ENCODE data around the gene TLDC2.
"Not testable (repeated sequence)": the region's sequence is repeated elsewhere in the genome, so short reads cannot be mapped to it uniquely, and the experiment has no call there.

TLDC2 gene

DNA sequence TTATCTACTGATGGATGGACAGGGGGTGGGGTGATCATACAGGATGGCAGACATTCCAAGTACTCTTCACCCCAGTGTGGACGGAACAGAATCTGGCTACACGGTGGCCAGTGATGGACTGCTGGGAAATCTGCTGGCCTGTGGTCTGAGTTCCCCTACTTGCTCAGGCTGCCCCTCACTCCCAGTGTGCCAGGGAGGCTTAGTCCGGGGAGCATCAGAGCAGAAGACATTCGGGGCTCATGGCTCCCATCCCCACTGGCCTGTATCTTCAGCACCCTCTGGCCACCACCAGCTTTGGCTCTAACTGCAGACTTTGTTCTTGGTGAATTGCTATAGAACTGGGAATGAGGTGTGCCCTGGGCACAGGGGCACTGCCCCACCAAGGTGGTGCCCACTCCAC is 15.3 kb downstream of the TLDC2 start:
- Histone ChIP-seq H3K4me1 (ENCODE audit: insufficient read depth, poor library complexity, severe bottlenecking) (no peaks in the 10 kb centered on the region), H3K27me3 (ENCODE audit: insufficient read depth, poor library complexity, severe bottlenecking) (no peaks in the 10 kb centered on the region), H3K27ac (ENCODE audit: poor library complexity, severe bottlenecking) (no peak overlapping the region), H3K36me3 (ENCODE audit: low read depth) (peaks cover 13% of the 10 kb centered on the region), H3K4me3 (ENCODE audit: severe bottlenecking) (no peak overlapping the region), H3K9me3 (ENCODE audit: severe bottlenecking) (no peaks in the 10 kb centered on the region)
- DNase-seq (ENCODE audit: low spot score) (peak; percentile 71), ATAC-seq (ENCODE audit: low read depth) (no peak)
- TF ChIP-seq, protein P1, sequence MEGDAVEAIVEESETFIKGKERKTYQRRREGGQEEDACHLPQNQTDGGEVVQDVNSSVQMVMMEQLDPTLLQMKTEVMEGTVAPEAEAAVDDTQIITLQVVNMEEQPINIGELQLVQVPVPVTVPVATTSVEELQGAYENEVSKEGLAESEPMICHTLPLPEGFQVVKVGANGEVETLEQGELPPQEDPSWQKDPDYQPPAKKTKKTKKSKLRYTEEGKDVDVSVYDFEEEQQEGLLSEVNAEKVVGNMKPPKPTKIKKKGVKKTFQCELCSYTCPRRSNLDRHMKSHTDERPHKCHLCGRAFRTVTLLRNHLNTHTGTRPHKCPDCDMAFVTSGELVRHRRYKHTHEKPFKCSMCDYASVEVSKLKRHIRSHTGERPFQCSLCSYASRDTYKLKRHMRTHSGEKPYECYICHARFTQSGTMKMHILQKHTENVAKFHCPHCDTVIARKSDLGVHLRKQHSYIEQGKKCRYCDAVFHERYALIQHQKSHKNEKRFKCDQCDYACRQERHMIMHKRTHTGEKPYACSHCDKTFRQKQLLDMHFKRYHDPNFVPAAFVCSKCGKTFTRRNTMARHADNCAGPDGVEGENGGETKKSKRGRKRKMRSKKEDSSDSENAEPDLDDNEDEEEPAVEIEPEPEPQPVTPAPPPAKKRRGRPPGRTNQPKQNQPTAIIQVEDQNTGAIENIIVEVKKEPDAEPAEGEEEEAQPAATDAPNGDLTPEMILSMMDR (IDR thresholded peaks at IDR 0.05; ENCODE audit: poor library complexity, severe bottlenecking): no peak

DNA sequence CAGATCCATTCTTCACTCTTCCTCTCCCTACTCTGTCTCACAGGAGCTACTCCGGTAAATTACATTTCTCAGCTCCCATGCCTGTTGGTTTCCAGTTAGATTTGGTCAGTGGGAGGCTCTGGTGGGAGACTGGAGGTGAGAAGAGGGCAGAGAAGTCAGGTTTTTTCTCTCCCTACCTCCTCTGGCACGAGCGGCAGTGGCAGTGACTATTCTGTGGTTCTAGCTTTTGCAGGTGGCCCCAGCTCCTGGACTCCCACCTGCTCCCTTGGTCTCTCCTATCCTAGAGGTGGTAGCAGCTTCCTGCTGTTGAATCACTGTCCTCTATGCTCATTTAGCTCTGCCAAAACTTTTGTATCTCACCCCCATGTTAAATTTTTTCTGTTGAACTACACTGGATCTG is 17.9 kb downstream of the TLDC2 start:
- Histone ChIP-seq H3K27ac (ENCODE audit: poor library complexity, severe bottlenecking) (no peak overlapping the region), H3K4me3 (ENCODE audit: severe bottlenecking) (no peak overlapping the region), H3K27me3 (ENCODE audit: insufficient read depth, poor library complexity, severe bottlenecking) (no peaks in the 10 kb centered on the region), H3K36me3 (ENCODE audit: low read depth) (peaks cover 30% of the 10 kb centered on the region), H3K9me3 (ENCODE audit: severe bottlenecking) (no peaks in the 10 kb centered on the region), H3K4me1 (ENCODE audit: insufficient read depth, poor library complexity, severe bottlenecking) (no peaks in the 10 kb centered on the region)
- TF ChIP-seq, protein P1 (IDR thresholded peaks at IDR 0.05; ENCODE audit: poor library complexity, severe bottlenecking): no peak
- DNase-seq (ENCODE audit: low spot score) (peak; percentile 51), ATAC-seq (ENCODE audit: low read depth) (no peak)

DNA sequence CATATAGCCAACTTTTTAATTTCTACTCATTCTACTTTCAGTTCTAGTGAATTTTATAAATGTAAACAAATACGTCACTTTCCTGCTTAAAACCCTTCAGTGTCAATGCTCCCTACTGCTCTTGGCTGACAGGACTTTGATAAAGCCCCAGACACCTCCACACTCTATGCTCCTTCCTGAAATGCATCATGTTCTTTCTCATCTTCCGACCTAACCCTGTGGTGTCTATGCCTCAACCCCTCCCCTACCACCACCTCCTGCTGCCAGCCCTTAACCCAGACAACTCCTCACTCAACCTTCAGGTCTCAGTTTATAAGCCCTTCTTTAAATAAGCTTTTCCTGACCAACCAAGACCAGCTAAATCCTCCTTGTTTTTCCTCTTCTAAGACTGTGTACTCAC is 19.1 kb downstream of the TLDC2 start:
- Histone ChIP-seq H3K9me3 (ENCODE audit: severe bottlenecking) (no peaks in the 10 kb centered on the region), H3K27ac (ENCODE audit: poor library complexity, severe bottlenecking) (no peak overlapping the region), H3K27me3 (ENCODE audit: insufficient read depth, poor library complexity, severe bottlenecking) (no peaks in the 10 kb centered on the region), H3K4me1 (ENCODE audit: insufficient read depth, poor library complexity, severe bottlenecking) (no peaks in the 10 kb centered on the region), H3K36me3 (ENCODE audit: low read depth) (peaks cover 26% of the 10 kb centered on the region), H3K4me3 (ENCODE audit: severe bottlenecking) (no peak overlapping the region)
- peak; percentile 32 for DNase-seq (ENCODE audit: low spot score)
- ATAC-seq (ENCODE audit: low read depth): no peak
- TF ChIP-seq, protein P1 (IDR thresholded peaks at IDR 0.05; ENCODE audit: poor library complexity, severe bottlenecking): no peak

DNA sequence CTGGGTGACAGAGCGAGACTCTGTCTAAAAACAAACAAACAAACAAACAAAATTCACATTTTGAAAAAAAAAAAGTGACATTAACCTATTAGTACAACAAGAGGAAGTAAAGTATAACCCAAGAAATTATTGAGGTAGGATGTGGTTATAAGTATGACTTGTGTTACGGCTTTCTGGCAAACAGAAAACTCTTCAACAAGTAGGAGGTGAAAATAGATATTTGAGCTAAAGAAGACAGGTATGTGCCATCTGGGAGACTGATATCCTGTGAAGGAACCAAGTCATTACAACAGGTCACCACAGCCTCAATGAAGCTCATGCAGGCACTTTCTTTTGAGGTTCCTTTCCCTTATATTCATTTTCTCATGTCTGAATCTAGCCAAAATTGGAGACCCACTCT is 28.8 kb downstream of the TLDC2 start:
- Histone ChIP-seq H3K4me1 (ENCODE audit: insufficient read depth, poor library complexity, severe bottlenecking) (no peaks in the 10 kb centered on the region), H3K36me3 (ENCODE audit: low read depth) (peaks cover 44% of the 10 kb centered on the region), H3K27ac (ENCODE audit: poor library complexity, severe bottlenecking) (no peak overlapping the region), H3K9me3 (ENCODE audit: severe bottlenecking) (no peaks in the 10 kb centered on the region), H3K4me3 (ENCODE audit: severe bottlenecking) (no peak overlapping the region), H3K27me3 (ENCODE audit: insufficient read depth, poor library complexity, severe bottlenecking) (no peaks in the 10 kb centered on the region)
- DNase-seq (ENCODE audit: low spot score) (no peak), ATAC-seq (ENCODE audit: low read depth) (no peak)
- TF ChIP-seq, protein P1 (IDR thresholded peaks at IDR 0.05; ENCODE audit: poor library complexity, severe bottlenecking): no peak

DNA sequence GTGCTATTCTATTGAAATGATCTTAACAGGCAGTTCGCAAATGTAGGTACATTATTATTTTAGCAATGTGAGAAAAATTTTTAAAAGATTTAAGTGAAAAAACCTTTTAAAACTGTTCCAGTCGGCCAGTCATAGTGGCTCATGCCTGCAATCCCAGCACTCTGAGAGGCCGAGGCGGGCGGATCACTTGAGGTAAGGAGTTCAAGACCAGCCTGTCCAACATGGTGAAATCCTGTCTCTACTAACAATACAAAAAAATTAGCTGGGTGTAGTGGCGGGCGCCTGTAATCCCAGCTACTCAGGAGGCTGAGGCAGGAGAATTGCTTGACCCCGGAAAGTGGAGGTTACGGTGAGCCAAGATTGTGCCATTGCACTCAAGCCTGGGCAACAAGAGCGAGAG is 29.6 kb downstream of the TLDC2 start:
- not testable (repeated sequence) for DNase-seq (ENCODE audit: low spot score); H3K9me3 ChIP-seq (ENCODE audit: severe bottlenecking); H3K27ac ChIP-seq (ENCODE audit: poor library complexity, severe bottlenecking); H3K4me3 ChIP-seq (ENCODE audit: severe bottlenecking); H3K4me1 ChIP-seq (ENCODE audit: insufficient read depth, poor library complexity, severe bottlenecking); H3K27me3 ChIP-seq (ENCODE audit: insufficient read depth, poor library complexity, severe bottlenecking); ATAC-seq (ENCODE audit: low read depth)
- peaks cover 52% of the 10 kb centered on the region for H3K36me3 ChIP-seq (ENCODE audit: low read depth)

DNA sequence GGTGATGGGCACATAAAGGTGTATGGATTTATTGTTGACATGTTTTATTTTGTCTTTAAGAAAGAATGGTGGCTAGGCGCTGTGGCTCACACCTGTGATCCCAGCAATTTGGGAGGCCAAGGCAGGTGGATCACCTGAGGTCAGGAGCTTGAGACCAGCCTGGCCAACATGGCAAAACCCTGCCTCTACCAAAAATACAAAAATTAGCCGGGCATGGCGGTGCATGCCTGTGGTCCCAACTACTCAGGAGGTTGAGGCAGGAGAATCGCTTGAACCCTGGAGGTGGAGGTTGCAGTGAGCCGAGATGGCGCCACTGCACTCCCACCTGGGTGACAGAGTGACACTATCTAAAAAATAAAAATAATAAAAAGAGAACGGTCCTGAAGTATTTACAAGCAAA is 30.1 kb downstream of the TLDC2 start:
- not testable (repeated sequence) for H3K9me3 ChIP-seq (ENCODE audit: severe bottlenecking); H3K27ac ChIP-seq (ENCODE audit: poor library complexity, severe bottlenecking); H3K27me3 ChIP-seq (ENCODE audit: insufficient read depth, poor library complexity, severe bottlenecking); H3K4me3 ChIP-seq (ENCODE audit: severe bottlenecking); H3K4me1 ChIP-seq (ENCODE audit: insufficient read depth, poor library complexity, severe bottlenecking); DNase-seq (ENCODE audit: low spot score); ATAC-seq (ENCODE audit: low read depth)
- peaks cover 57% of the 10 kb centered on the region for H3K36me3 ChIP-seq (ENCODE audit: low read depth)

Data from RWPE2 (cell line).